22Rv1 (cell line): ENCODE measurements around the gene PLD4.

Experiments
- CTCF ChIP-seq: fragments of 450-650 bp; IDR thresholded peaks from 2 replicates; pipeline ENCODE4 v1.5.1; 2017; ENCODE audit warnings: mild to moderate bottlenecking
- ZFX ChIP-seq: fragments of 450-650 bp; IDR thresholded peaks from 2 replicates; pipeline ENCODE4 v1.6.1; 2017; ENCODE audit warnings: antibody characterized with exemption, borderline replicate concordance

GRCh38 chr14:104937161-104937560 is 12.5 kb downstream of the PLD4 start:
- no peak for TF ChIP-seq CTCF
- TF ChIP-seq ZFX = no peak
